ENCODE results near the gene COIL. TPM values are rescaled to one million over a fixed set of nuclear protein-coding genes. Genes with fewer than 3 reads are reported as not detected.

Gene COIL
- total and polyA plus RNA-seq, 2 of the 13 experiments (the other 11 are each of a cell fraction or from before 2014, with no cell fraction given), result 8.1 to 29.4 TPM

DNA sequence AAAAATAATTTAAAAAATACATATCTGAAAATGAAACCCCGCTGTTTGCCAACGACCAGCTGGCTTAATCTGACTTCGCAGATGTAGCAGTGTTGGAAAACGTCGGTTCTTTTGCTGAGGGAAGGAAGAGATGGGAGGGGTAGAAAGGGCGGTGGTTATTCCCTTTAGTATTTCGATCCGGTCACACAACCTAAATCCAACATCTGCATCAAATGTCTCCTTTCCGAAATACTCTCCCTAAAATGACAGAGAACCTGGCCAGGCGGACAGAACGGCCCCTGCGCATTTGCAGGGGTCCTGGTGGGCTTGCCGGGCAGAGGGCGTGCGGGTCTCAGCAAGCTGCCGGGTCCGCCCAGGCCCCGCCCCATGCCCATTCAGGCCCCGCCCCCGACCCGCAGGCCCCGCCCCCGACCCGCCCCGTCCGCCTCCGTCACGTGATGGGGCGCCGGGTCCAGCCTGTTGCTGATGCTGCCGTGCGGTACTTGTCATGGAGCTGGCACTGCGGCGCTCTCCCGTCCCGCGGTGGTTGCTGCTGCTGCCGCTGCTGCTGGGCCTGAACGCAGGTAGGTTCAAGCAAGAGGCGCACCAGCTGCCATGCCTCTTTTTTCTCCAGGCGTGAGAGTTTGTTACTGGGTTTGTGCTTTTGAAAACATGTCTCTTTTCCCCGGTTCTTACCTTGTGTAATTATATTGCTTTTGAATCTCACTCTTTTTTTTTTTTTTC lies 17.0 kb upstream of the COIL start, which contains the start of gene SCPEP1 (continued):
- TF ChIP-seq, protein P1, sequence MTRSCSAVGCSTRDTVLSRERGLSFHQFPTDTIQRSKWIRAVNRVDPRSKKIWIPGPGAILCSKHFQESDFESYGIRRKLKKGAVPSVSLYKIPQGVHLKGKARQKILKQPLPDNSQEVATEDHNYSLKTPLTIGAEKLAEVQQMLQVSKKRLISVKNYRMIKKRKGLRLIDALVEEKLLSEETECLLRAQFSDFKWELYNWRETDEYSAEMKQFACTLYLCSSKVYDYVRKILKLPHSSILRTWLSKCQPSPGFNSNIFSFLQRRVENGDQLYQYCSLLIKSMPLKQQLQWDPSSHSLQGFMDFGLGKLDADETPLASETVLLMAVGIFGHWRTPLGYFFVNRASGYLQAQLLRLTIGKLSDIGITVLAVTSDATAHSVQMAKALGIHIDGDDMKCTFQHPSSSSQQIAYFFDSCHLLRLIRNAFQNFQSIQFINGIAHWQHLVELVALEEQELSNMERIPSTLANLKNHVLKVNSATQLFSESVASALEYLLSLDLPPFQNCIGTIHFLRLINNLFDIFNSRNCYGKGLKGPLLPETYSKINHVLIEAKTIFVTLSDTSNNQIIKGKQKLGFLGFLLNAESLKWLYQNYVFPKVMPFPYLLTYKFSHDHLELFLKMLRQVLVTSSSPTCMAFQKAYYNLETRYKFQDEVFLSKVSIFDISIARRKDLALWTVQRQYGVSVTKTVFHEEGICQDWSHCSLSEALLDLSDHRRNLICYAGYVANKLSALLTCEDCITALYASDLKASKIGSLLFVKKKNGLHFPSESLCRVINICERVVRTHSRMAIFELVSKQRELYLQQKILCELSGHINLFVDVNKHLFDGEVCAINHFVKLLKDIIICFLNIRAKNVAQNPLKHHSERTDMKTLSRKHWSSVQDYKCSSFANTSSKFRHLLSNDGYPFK (CRISPR knock-in tag; IDR thresholded peaks at IDR 0.05; ENCODE audit: borderline replicate concordance), result no peak
- TF ChIP-seq ZNF737 (CRISPR knock-in tag; IDR thresholded peaks at IDR 0.05; ENCODE audit: borderline replicate concordance), result no peak
- TF ChIP-seq, protein P2, sequence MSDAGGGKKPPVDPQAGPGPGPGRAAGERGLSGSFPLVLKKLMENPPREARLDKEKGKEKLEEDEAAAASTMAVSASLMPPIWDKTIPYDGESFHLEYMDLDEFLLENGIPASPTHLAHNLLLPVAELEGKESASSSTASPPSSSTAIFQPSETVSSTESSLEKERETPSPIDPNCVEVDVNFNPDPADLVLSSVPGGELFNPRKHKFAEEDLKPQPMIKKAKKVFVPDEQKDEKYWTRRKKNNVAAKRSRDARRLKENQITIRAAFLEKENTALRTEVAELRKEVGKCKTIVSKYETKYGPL (CRISPR knock-in tag; IDR thresholded peaks at IDR 0.05), result no peak
- TF ChIP-seq YEATS2 (CRISPR knock-in tag; IDR thresholded peaks at IDR 0.05; ENCODE audit: borderline replicate concordance), result 0 out of 2 replicates have a peak, but pooled peaks have one; percentile 21
- no peak for TF ChIP-seq ZNF329 (CRISPR knock-in tag; IDR thresholded peaks at IDR 0.05; ENCODE audit: low read depth)
- TF ChIP-seq, protein P3, sequence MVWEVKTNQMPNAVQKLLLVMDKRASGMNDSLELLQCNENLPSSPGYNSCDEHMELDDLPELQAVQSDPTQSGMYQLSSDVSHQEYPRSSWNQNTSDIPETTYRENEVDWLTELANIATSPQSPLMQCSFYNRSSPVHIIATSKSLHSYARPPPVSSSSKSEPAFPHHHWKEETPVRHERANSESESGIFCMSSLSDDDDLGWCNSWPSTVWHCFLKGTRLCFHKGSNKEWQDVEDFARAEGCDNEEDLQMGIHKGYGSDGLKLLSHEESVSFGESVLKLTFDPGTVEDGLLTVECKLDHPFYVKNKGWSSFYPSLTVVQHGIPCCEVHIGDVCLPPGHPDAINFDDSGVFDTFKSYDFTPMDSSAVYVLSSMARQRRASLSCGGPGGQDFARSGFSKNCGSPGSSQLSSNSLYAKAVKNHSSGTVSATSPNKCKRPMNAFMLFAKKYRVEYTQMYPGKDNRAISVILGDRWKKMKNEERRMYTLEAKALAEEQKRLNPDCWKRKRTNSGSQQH (CRISPR knock-in tag; IDR thresholded peaks at IDR 0.05; ENCODE audit: low read depth), result no peak
- no peak for TF ChIP-seq SRF (IDR thresholded peaks at IDR 0.05; ENCODE audit: low read depth, low read length)
- TF ChIP-seq ZFP41 (CRISPR knock-in tag; IDR thresholded peaks at IDR 0.05; ENCODE audit: borderline replicate concordance), result no peak
- no peak for TF ChIP-seq NPAS2 (CRISPR knock-in tag; IDR thresholded peaks at IDR 0.05; ENCODE audit: borderline replicate concordance)
- no peak for TF ChIP-seq HNRNPK (IDR thresholded peaks at IDR 0.05; ENCODE audit: low read depth, low read length, poor library complexity, severe bottlenecking)
- TF ChIP-seq ZNF619 (CRISPR knock-in tag; IDR thresholded peaks at IDR 0.05), result no peak
- TF ChIP-seq ZFP36L2 (CRISPR knock-in tag; IDR thresholded peaks at IDR 0.05), result no peak
- no peak for TF ChIP-seq RFX5 (IDR thresholded peaks at IDR 0.05; ENCODE audit: low read depth, low read length)
- TF ChIP-seq, protein P4, sequence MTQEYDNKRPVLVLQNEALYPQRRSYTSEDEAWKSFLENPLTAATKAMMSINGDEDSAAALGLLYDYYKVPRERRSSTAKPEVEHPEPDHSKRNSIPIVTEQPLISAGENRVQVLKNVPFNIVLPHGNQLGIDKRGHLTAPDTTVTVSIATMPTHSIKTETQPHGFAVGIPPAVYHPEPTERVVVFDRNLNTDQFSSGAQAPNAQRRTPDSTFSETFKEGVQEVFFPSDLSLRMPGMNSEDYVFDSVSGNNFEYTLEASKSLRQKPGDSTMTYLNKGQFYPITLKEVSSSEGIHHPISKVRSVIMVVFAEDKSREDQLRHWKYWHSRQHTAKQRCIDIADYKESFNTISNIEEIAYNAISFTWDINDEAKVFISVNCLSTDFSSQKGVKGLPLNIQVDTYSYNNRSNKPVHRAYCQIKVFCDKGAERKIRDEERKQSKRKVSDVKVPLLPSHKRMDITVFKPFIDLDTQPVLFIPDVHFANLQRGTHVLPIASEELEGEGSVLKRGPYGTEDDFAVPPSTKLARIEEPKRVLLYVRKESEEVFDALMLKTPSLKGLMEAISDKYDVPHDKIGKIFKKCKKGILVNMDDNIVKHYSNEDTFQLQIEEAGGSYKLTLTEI (CRISPR knock-in tag; conservative IDR thresholded peaks at IDR 0.05), result no peak
- TF ChIP-seq GATAD1 (CRISPR knock-in tag; IDR thresholded peaks at IDR 0.05), result peak; percentile 48
- TF ChIP-seq GABPA (IDR thresholded peaks at IDR 0.05; ENCODE audit: low read depth, low read length), result no peak
- no peak for TF ChIP-seq GABPA (CRISPR knock-in tag; IDR thresholded peaks at IDR 0.05; ENCODE audit: low read depth)
- no peak for TF ChIP-seq NFRKB (IDR thresholded peaks at IDR 0.05)
- peak; percentile 78; the same call in 1 of the 2 replicates for TF ChIP-seq ZNF12 (CRISPR knock-in tag; IDR thresholded peaks at IDR 0.05)
- no peak for TF ChIP-seq KDM1A (CRISPR knock-in tag; IDR thresholded peaks at IDR 0.05)
- TF ChIP-seq FIP1L1 (IDR thresholded peaks at IDR 0.05; ENCODE audit: borderline replicate concordance, insufficient read depth, low read depth, low read length), result no peak
- TF ChIP-seq SNRNP70 (IDR thresholded peaks at IDR 0.05; ENCODE audit: low read depth, low read length), result no peak
- no peak for TF ChIP-seq SYNCRIP (IDR thresholded peaks at IDR 0.05; ENCODE audit: insufficient read depth, low read depth, low read length)
- no peak for TF ChIP-seq ZNF562 (CRISPR knock-in tag; IDR thresholded peaks at IDR 0.05; ENCODE audit: borderline replicate concordance)
- peak; percentile 50; the same call in 1 of the 2 replicates for TF ChIP-seq PPARG (CRISPR knock-in tag; conservative IDR thresholded peaks at IDR 0.05)
